Measurements from ENCODE around the gene CCDC12. TPM values are rescaled to one million over a fixed set of nuclear protein-coding genes. Genes with fewer than 3 reads are reported as not detected.

CCDC12 gene
- total and polyA plus RNA-seq, 4 donors: 34.2 to 129 (median 70.0) TPM

- Histone ChIP-seq H3K4me3 (no peak overlapping the region), H3K9ac (ENCODE audit: insufficient read depth in 1 of 2, low read length in 2 of 2) (no peak overlapping the region), H3K4me1 (ENCODE audit: control insufficient read depth in 5 of 5, insufficient read depth in 5 of 5, low read length in 5 of 5) (peaks cover 0 to 7% (median 4%) of the 10 kb centered on the region in 5 donors), H3K9me3 (ENCODE audit: control insufficient read depth in 4 of 4, insufficient read depth in 3 of 4, low read length in 3 of 4) (peaks cover 0 to 5% (median 2%) of the 10 kb centered on the region in 4 donors), H3K27me3 (ENCODE audit: control insufficient read depth in 3 of 3, insufficient read depth in 3 of 3, low read length in 2 of 3) (no peaks in the 10 kb centered on the region), H3K27ac (ENCODE audit: low read depth in 1 of 2, low read length in 1 of 2) (no peak overlapping the region), H3K36me3 (ENCODE audit: control insufficient read depth in 4 of 4, insufficient read depth in 4 of 4, low read length in 4 of 4) (peaks cover 10 to 31% (median 24%) of the 10 kb centered on the region in 4 donors)
- no peak for DNase-seq
- 83 to 87% methylated on average over 3 of the region's 3 CpGs for WGBS, 2 donors
- ATAC-seq (ENCODE audit: insufficient read depth, low FRiP score): no peak
- no peak for TF ChIP-seq CTCF (IDR thresholded peaks at IDR 0.05; ENCODE audit: control extremely low read depth, extremely low read depth)
Observed at GRCh38 chr3:46916799-46917198, 59.7 kb downstream of the CCDC12 start.

- peaks cover 0 to 7% (median 4%) of the 10 kb centered on the region in 5 donors for H3K4me1 ChIP-seq (ENCODE audit: control insufficient read depth in 5 of 5, insufficient read depth in 5 of 5, low read length in 5 of 5)
- no peak for DNase-seq
- TF ChIP-seq CTCF (IDR thresholded peaks at IDR 0.05; ENCODE audit: control extremely low read depth, extremely low read depth): no peak
- H3K4me3 ChIP-seq: no peak overlapping the region
- 65 to 77% methylated on average over 1 of the region's 1 CpG for WGBS, 2 donors
- ATAC-seq (ENCODE audit: insufficient read depth, low FRiP score): no peak
- peaks cover 0 to 5% (median 2%) of the 10 kb centered on the region in 4 donors for H3K9me3 ChIP-seq (ENCODE audit: control insufficient read depth in 4 of 4, insufficient read depth in 3 of 4, low read length in 3 of 4)
- no peaks in the 10 kb centered on the region for H3K27me3 ChIP-seq (ENCODE audit: control insufficient read depth in 3 of 3, insufficient read depth in 3 of 3, low read length in 2 of 3)
- peaks cover 10 to 27% (median 20%) of the 10 kb centered on the region in 4 donors for H3K36me3 ChIP-seq (ENCODE audit: control insufficient read depth in 4 of 4, insufficient read depth in 4 of 4, low read length in 4 of 4)
- H3K9ac ChIP-seq (ENCODE audit: insufficient read depth in 1 of 2, low read length in 2 of 2): no peak overlapping the region
- H3K27ac ChIP-seq (ENCODE audit: low read depth in 1 of 2, low read length in 1 of 2): no peak overlapping the region
Observed at GRCh38 chr3:46916278-46916677, 60.3 kb downstream of the CCDC12 start.

GRCh38 chr3:46915297-46915822 lies 61.2 kb downstream of the CCDC12 start:
- DNase-seq (no peak), ATAC-seq (ENCODE audit: insufficient read depth, low FRiP score) (no peak)
- no peak overlapping the region for H3K27ac ChIP-seq (ENCODE audit: low read depth in 1 of 2, low read length in 1 of 2)
- peaks cover 0 to 7% (median 4%) of the 10 kb centered on the region in 5 donors for H3K4me1 ChIP-seq (ENCODE audit: control insufficient read depth in 5 of 5, insufficient read depth in 5 of 5, low read length in 5 of 5)
- H3K9me3 ChIP-seq (ENCODE audit: control insufficient read depth in 4 of 4, insufficient read depth in 3 of 4, low read length in 3 of 4): peaks cover 0 to 5% (median 2%) of the 10 kb centered on the region in 4 donors
- WGBS, 2 donors: 78 to 81% methylated on average over 8 of the region's 8 CpGs
- H3K9ac ChIP-seq (ENCODE audit: insufficient read depth in 1 of 2, low read length in 2 of 2): no peak overlapping the region
- no peak for TF ChIP-seq CTCF (IDR thresholded peaks at IDR 0.05; ENCODE audit: control extremely low read depth, extremely low read depth)
- H3K36me3 ChIP-seq (ENCODE audit: control insufficient read depth in 4 of 4, insufficient read depth in 4 of 4, low read length in 4 of 4): peaks cover 6 to 18% (median 12%) of the 10 kb centered on the region in 4 donors
- no peaks in the 10 kb centered on the region for H3K27me3 ChIP-seq (ENCODE audit: control insufficient read depth in 3 of 3, insufficient read depth in 3 of 3, low read length in 2 of 3)
- H3K4me3 ChIP-seq: no peak overlapping the region

- Histone ChIP-seq H3K9me3 (ENCODE audit: control insufficient read depth in 4 of 4, insufficient read depth in 3 of 4, low read length in 3 of 4) (peaks cover 0 to 5% (median 2%) of the 10 kb centered on the region in 4 donors), H3K27me3 (ENCODE audit: control insufficient read depth in 3 of 3, insufficient read depth in 3 of 3, low read length in 2 of 3) (no peaks in the 10 kb centered on the region), H3K27ac (ENCODE audit: low read depth in 1 of 2, low read length in 1 of 2) (no peak overlapping the region), H3K36me3 (ENCODE audit: control insufficient read depth in 4 of 4, insufficient read depth in 4 of 4, low read length in 4 of 4) (peaks cover 4 to 18% (median 11%) of the 10 kb centered on the region in 4 donors), H3K4me3 (no peak overlapping the region), H3K4me1 (ENCODE audit: control insufficient read depth in 5 of 5, insufficient read depth in 5 of 5, low read length in 5 of 5) (peaks cover 0 to 9% (median 4%) of the 10 kb centered on the region in 5 donors), H3K9ac (ENCODE audit: insufficient read depth in 1 of 2, low read length in 2 of 2) (no peak overlapping the region)
- DNase-seq (no peak), ATAC-seq (ENCODE audit: insufficient read depth, low FRiP score) (no peak)
- no peak for TF ChIP-seq CTCF (IDR thresholded peaks at IDR 0.05; ENCODE audit: control extremely low read depth, extremely low read depth)
- WGBS, 2 donors: 71 to 84% methylated on average over 7 of the region's 7 CpGs
Observed at GRCh38 chr3:46914849-46915248, 61.7 kb downstream of the CCDC12 start.
